Gastrocnemius medialis (tissue), 4 donors: ENCODE measurements around the gene PIAS1.

Source experiments
- CTCF ChIP-seq, 5 experiments: fragments of 450-650 bp in 3 of 5; fragments of 200-600 bp in 2 of 5; sonication (generic) in 2 of 5; IDR thresholded peaks in 4 of 5; conservative IDR thresholded peaks in 1 of 5; 1 replicate in 4 of 5; 2 replicates in 1 of 5; pipeline ENCODE4 v1.5.1; 2016 to 2019; ENCODE audit warnings: antibody characterized with exemption in 5 of 5, mild to moderate bottlenecking in 3 of 5, moderate library complexity in 3 of 5
- POLR2A ChIP-seq, 2 donors: fragments of 450-650 bp; IDR thresholded peaks; one replicate each; pipeline ENCODE4 v1.6.1; 2017; ENCODE audit warnings: antibody characterized with exemption in 2 of 2, mild to moderate bottlenecking in 2 of 2, moderate library complexity in 2 of 2

GRCh38 chr15:68083463-68083862 lies 29.3 kb downstream of the PIAS1 start:
- TF ChIP-seq CTCF (IDR thresholded peaks at IDR 0.05 in 4 of 5, conservative IDR thresholded peaks at IDR 0.05 in 1 of 5) (no peak), POLR2A (IDR thresholded peaks at IDR 0.05) (no peak)
